DMS 273 (cell line): ENCODE results near the gene NPTX1.
A peak's percentile ranks its signal among the peaks of the same experiment; 100 is the strongest.

Source experiments
- DNase-seq: peaks from one replicate; lab custom pipeline; 2025; ENCODE audit not compliant: unreplicated experiment; lab: John Stamatoyannopoulos, UW

The NPTX1 gene

GRCh38 chr17:80463784-80464400 lies 12.5 kb downstream of the NPTX1 start:
- DNase-seq = no peak

- no peak for DNase-seq
Measured at GRCh38 chr17:80461528-80462160, 14.8 kb downstream of the NPTX1 start.

GRCh38 chr17:80460429-80460834 lies 16.0 kb downstream of the NPTX1 start:
- DNase-seq = no peak

- DNase-seq = no peak
Measured at GRCh38 chr17:80459234-80459633, 17.2 kb downstream of the NPTX1 start.

- DNase-seq = no peak
Measured at GRCh38 chr17:80458016-80458415, 18.4 kb downstream of the NPTX1 start.

- DNase-seq = no peak
Measured at GRCh38 chr17:80457236-80457856, 19.1 kb downstream of the NPTX1 start.

- no peak for DNase-seq
Measured at GRCh38 chr17:80456465-80457235, 19.8 kb downstream of the NPTX1 start.

GRCh38 chr17:80455784-80456183 lies 20.6 kb downstream of the NPTX1 start:
- DNase-seq = no peak

- DNase-seq = peak; percentile 73
Measured at GRCh38 chr17:80455336-80455710, 21.1 kb downstream of the NPTX1 start.

GRCh38 chr17:80454557-80455335 lies 21.7 kb downstream of the NPTX1 start:
- DNase-seq = peak; percentile 99

GRCh38 chr17:80453998-80454556 lies 22.3 kb downstream of the NPTX1 start:
- DNase-seq = peak; percentile 56

- DNase-seq = peak; percentile 69
Measured at GRCh38 chr17:80453126-80453997, 23.0 kb downstream of the NPTX1 start.

- DNase-seq = peak; percentile 95
Measured at GRCh38 chr17:80452173-80452915, 24.1 kb downstream of the NPTX1 start.

- DNase-seq = no peak
Measured at GRCh38 chr17:80451104-80451775, 25.2 kb downstream of the NPTX1 start.

GRCh38 chr17:80449930-80450576 lies 26.4 kb downstream of the NPTX1 start:
- peak; percentile 59 for DNase-seq

- DNase-seq = no peak
Measured at GRCh38 chr17:80449194-80449929, 27.0 kb downstream of the NPTX1 start.

GRCh38 chr17:80447790-80448189 lies 28.6 kb downstream of the NPTX1 start:
- DNase-seq = no peak
